GM18505 (cell line): ENCODE results near the gene UBR7.
"Not testable (repeated sequence)": the region's sequence is repeated elsewhere in the genome, so short reads cannot be mapped to it uniquely, and the experiment has no call there.

Experiments
- ATAC-seq: cut with Tn5 transposase; IDR thresholded peaks from one replicate; pipeline ENCODE4 v1.9.1; 2021; ENCODE audit not compliant: unreplicated experiment
- POLR2A ChIP-seq: IDR thresholded peaks from 4 replicates; pipeline ENCODE4 v1.6.1; 2011; ENCODE audit warnings: borderline replicate concordance; ENCODE audit not compliant: insufficient read depth, insufficient read length; ENCODE audit errors: extremely low read depth

The UBR7 gene

DNA sequence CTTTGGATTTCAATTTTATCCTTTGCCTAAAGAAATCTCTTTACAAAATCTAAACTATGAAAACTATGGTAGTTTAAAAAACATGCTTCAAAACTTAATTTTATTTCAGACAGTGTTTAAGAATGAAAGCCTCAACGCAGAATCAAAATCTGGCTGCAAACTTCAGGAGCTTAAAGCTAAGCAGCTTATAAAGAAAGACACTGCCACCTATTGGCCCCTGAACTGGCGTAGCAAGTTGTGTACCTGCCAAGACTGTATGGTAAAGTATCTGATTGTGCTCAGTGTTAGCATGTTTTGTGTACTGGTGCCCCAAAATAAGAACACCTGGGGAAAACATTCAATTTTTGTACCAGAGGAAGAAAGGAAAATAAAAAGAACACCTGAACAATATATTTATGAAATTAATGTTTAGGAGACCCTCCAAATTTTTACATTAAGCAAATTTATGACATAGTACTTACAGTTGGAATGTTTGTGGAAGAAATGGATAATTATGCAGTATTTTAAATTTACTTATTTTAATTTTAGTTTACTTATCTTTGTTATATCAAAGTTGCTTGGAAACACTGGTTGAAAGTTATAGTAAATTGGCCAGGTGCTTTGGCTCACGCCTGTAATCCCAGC is 12.2 kb downstream of the UBR7 start:
- peak; percentile 69 for ATAC-seq
- TF ChIP-seq POLR2A: no peak

DNA sequence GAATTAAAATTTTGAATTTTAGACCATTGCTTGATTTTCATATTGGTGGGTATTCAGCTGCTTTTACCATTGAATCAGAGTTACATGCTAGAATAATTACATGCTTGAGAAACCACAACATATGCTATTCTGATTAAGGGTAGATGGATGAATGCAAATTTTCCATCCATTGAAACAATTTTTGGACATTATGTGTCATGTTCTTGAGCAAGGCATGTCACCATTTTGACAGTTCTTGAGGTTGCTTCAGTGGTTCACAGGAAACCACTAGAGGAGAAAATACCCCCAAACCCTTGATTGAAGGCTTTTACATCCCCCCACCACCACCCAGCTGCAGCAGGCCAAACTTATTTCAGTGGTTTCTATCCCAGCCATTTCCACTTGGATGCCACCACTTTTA is 13.5 kb downstream of the UBR7 start:
- no peak for TF ChIP-seq POLR2A
- no peak for ATAC-seq

DNA sequence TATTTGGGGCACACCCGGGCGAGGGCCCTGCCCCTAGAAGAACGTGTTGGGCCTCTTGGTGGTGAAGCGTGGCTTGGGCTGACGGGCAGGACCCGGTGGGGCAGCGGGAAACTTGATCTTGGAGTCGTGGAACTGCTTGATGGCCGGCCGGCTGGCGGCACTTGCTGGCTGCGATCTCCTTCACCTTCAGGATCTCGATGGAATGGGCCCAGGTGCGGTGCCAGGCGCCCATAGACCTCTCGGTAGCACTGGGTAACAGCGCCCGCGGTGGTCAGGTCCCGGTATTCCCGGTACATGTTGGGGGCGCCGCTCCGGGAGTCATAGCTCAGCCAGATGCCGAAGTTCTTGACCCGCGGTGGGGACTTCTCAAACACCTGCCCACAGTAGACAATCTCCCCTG is 16.5 kb downstream of the UBR7 start:
- no peak for TF ChIP-seq POLR2A
- ATAC-seq: no peak

DNA sequence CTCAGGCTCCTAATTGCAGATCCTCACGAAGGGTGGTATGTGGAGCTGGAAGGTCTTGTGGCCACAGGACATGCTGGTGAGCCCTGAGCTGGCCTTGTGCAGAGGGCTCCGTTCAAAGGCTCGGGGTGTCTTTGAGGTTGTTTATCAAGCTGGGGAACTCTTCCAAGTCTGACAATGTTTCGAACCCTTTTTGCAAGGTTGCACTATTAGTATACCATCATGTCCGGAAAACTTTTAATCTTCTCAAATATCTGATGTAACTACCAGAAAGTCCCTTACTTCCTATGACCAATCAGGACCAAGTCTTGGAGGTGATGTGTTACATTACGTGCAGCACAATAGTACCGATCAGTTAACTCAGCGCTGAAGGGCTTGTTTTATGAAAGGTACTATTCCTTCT is 21.5 kb downstream of the UBR7 start:
- no peak for ATAC-seq
- TF ChIP-seq POLR2A: no peak

DNA sequence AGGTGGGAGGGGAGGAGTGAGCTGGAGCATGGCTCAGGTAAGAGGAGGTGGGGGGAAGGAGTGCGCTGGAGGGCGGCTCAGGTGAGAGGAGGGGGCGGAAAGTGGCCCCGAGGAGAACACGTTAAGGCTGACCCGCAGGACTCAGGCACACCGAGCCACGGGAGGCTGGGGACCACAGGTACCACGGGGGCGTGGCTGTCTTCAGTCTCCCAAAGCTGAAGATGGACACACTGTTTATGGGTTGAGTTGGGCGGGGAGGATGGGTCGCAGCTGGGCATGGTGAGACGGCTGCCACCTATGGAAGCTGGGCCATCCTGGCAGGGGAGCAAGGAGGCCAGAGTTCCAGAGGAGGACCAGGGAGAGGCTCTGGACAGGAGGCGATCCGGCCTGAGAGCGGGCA is 23.5 kb downstream of the UBR7 start:
- no peak for TF ChIP-seq POLR2A
- no peak for ATAC-seq

DNA sequence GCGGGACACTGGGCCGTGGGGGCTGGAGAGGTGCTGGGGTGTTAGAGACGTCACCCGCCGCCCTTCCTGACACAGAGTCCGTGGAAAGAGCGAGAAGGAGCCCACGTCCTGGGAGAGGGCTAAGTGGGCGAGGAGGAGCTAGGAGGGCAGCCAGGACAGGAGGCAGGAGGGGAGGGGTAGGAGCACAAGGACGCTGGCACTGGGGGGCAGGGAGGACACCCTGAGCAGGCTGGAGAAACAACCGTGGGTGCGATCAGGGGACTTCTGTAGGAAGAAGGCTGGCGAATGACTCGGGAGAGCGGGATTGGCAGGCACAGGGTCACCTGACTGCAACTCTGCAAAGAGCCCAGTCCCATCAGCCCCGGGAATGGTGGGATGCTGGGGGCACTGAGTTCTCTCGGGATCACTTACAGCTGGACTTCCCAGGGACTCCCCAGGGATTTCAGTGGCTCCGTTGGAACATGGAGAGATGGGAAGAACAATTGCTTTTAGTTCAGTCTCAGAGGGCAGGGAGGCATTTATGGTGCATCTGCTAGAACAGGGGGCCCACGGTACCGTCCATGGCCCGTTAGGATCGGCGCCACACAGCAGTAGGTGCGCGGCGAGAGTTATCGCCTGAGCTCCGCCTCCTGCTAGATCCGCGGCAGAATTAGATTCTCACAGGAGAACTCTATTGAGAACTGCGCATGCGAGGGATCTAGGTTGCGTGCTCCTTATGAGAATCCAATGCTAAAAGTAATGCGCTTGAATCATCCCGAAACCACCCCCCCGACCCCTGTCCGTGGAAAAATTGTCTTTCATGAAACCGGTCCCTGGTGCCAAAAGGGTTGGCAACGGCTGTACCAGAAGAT is 24.3 kb downstream of the UBR7 start:
- ATAC-seq: no peak
- TF ChIP-seq POLR2A: no peak

DNA sequence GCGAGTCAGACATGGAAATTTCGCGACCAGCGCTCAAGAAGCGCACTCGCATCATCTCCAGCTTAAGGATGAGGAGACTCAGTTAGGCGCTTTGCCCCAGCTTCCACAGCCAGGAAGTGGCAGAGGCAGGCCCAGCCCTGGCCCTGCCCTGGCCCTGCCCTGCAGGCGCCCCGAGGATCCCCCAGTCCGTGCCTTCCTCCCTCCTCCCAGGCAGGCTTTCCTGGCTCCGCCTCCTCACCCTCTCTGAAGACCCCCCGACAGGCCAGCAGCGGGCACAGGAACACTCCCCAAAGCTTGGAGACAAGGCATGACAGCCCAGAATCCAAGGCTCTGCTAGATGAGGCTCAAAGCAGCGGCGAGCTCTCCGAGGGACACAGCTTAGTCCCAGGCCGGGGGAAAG is 25.1 kb downstream of the UBR7 start:
- ATAC-seq: no peak
- TF ChIP-seq POLR2A: no peak

DNA sequence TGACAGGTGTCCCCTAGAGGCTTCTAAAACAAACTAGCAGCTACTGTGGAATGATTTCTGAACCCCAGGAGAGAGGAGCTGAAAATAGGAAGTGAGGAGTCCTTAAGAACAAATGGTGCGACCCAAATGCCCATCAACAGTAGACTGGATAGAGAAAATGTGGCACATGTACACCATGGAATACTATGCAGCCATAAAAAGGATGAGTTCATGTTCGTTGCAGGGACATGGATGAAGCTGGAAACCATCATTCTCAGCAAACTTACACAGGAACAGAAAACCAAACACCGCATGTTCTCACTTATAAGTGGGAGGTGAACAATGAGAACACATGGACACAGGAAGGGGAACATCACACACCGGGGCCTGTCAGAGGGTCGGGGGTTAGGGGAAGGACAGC is 26.0 kb downstream of the UBR7 start:
- ATAC-seq: not testable (repeated sequence)

DNA sequence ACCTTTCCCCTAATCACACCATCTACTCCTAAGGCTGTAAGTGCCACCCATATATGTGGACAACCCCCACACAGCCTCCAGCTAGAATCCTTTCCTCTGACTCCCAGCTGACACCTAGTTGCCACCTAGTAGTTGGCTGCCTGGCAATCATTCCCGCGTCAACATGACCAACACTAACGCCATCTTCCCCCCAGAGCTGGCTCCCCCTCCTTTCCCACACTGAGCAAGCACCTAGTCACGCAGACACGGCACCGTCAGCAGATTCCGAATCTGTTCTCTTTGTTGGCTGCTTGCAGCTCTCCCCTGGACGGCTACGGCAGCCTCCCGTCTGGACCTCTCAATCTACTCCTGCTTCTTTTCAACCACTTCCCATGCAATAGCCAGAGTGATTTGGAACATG is 27.7 kb downstream of the UBR7 start:
- TF ChIP-seq POLR2A: no peak
- ATAC-seq: no peak

DNA sequence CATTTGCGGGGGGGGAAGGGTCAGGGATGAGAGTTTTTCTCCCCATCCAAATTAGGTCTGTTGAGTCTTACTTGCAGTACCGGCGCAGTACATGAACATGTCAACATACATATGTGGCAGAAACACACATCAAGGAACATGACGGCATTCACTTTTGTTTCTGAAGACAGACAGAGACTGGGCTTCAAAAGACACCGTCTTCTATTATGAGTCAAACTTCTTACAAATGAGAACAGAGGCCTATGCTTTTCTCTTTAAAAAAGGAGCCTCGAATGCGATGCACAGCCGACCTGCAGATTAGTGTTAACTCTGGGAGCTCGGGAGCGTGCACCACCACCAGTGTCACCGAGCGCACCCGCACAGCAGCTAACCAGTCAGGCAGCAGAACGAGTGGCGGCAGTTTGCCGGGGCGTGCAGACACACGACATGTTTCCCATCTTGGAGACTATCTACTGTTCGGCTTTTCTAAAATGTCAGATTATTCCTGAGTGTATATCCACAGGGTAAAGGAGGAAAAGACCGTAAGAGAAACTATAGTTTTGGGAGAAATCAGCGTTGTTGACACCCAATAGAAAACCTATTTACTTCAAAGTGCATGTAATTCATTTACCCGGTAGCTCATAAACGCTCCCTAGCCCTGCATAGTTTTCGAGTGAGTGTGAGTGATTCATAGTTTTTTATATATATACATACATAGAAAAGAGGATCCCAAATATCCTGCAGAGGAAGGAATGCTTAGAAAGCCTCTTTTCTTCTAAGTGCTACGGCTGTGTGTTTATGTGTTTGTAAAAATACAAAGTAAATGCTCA is 33.0 kb downstream of the UBR7 start:
- no peak for ATAC-seq
- no peak for TF ChIP-seq POLR2A

DNA sequence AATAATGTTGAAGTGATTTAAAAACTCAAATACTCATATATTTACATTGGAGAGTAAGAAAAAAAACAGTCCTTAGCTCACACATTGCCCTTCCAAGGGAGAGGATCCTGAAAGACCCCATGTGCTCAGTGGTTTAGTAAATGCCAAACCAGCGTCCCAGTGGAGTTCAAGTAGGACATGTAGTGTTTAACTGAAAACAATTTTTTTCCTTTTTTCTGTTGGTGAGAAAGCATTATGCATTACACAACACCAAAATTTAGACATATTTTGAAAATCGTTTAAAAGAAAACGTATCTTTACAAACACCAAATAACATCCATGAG is 33.6 kb downstream of the UBR7 start:
- no peak for TF ChIP-seq POLR2A

DNA sequence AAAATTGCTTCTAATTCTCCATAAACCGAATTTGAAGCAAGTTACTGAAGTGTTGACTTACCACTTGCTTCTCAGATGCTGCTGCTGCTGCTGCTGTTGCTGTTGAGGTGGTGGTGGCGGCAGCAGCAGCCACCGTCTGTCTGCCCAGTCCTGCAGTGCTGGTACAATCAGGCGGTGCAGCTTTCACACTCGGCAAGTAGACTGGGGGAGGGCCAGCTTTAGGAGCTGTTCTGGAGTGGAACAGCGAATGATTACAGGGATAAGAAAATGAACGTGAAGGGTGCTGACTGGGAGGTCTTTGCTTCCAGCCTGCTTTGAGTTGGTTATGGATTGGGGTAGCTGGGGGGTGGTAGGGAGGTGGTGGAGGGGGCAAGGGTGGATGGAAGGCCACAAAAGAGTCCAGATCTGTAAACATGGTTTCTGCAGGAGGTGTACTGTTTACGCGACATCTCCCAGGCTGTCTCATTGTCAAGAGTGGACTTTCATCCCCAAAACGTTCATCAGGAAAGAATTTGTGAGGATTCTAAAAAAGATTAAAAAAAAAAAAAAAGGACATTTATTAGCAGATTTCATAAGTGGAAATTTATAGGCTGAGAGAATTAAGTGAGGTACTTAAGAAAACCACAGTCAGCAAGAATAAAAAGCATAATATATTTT is 38.8 kb downstream of the UBR7 start:
- TF ChIP-seq POLR2A: no peak
- no peak for ATAC-seq

More for the DNA sequence above, 33.6 kb downstream of the UBR7 start:
- ATAC-seq: no peak

DNA sequence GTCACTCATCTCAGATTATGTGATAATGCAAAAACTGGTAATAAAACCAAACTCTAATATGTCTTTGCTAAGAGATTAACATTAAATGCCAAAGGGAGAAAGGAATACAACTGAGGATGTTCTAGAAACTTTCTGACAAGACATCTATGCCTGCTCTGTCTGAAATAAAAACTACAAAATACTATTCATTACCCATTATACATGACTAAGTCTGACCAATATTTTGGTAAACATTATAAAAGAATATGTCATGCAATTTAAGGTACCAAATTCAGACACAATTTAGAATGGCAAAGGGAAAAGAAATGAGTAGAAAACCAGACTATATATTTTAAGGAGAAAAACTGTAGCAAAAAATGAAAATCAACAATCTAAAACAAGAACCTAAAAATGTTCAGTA is 39.5 kb downstream of the UBR7 start:
- no peak for TF ChIP-seq POLR2A
- ATAC-seq: no peak

DNA sequence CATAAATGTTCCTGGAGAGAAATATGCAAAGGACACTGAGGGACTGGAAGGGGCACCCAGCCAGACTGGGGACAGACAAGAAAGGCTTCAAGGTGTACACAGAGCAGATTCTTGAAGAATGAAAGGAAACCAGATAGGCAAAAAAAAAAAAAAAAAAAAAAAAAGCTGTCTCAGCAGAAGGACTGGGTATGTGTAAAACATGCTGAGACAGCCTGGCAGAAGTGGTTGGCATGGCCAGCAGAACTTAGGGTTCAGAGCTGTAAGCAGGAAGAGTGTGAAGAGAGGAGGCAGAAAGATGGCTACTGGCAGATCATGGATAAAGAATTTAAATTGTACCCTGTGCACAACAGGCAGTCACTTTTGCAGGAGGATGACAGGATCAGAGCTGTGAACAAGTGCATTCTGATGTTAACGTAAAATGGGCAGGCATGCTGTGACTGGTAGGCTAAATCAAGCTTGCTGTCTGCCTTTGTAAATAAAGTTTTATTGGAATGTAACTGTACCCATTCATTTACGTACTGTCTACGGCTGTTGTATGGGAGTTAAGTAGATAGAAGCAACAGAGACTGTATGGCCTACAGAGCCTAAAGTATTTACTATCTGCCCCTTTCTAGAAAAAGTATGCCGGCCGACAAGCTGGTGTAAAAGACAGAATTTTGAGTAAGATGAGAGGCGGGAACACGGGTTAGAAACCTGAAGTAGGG is 42.2 kb downstream of the UBR7 start:
- TF ChIP-seq POLR2A: no peak
- no peak for ATAC-seq

DNA sequence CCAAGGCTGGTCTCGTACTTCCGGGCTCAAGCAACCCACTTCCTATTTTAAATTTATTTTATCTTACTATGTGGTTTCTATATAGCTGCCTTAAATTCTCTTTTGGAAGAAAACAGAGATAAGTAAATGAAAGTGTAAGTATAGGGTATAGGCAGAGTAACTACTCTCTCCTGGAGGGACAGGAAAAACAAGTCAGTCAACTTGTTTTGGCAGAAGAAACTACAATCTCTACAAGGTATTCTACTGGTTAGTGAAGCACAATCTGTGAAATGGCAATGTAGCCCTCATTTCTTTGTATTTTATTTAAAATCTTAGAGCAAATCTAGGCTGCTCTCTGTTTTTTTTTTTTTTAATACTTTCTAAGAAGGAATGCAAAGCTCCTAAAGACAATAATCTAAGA is 55.4 kb downstream of the UBR7 start:
- no peak for ATAC-seq
- no peak for TF ChIP-seq POLR2A
